Activated naive CD8-positive, alpha-beta T cell treated with anti-CD3 and anti-CD28 coated beads, Interleukin-2, amount 10 ng/mL, durations not matched to agents 7 days and 5 days (primary cell): ENCODE data around the gene TMPRSS3. TPM values are rescaled to one million over a fixed set of nuclear protein-coding genes. Genes with fewer than 3 reads are reported as not detected.

Experiments
- ATAC-seq: fragments of 150-1000 bp; cut with Tn5 transposase; one replicate; pipeline ENCODE4 v1.10.0; 2021; ENCODE audit warnings: low read depth, moderate library complexity
- POLR2A ChIA-PET: fragments of 350-600 bp; sonication (Branson Sonifier 250); formaldehyde crosslinking; loops from one replicate; lab custom pipeline; 2021; ENCODE audit warnings: antibody characterized with exemption; lab: Charles Lee
- DNase-seq: peaks from one replicate; pipeline ENCODE4 v3.0.0; 2021
- H3K27ac Mint-ChIP-seq: one replicate; pipeline ENCODE4 v1.8.0; 2022; ENCODE audit warnings: mild to moderate bottlenecking, mixed read lengths
- H3K27me3 Mint-ChIP-seq: one replicate; pipeline ENCODE4 v1.8.0; 2022; ENCODE audit warnings: mild to moderate bottlenecking, moderate library complexity, mixed read lengths
- H3K36me3 Mint-ChIP-seq: one replicate; pipeline ENCODE4 v1.8.0; 2021; ENCODE audit warnings: mild to moderate bottlenecking, mixed read lengths
- H3K4me1 Mint-ChIP-seq: one replicate; pipeline ENCODE4 v1.8.0; 2021; ENCODE audit warnings: mixed read lengths
- H3K4me3 Mint-ChIP-seq: one replicate; pipeline ENCODE4 v1.8.0; 2022; ENCODE audit warnings: mild to moderate bottlenecking, moderate library complexity, mixed read lengths
- H3K9me3 Mint-ChIP-seq: one replicate; pipeline ENCODE4 v1.8.0; 2021; ENCODE audit warnings: mixed read lengths
- total RNA-seq, 2 experiments: library from RNA; stranded (reverse); gene quantifications; one replicate each; pipeline ENCODE4 v1.2.3, GENCODE V29; 2021

Gene TMPRSS3
- total RNA-seq, 2 experiments from 2014 or later, result 7.8 to 10.7 TPM

- DNase-seq (peak; percentile 10), ATAC-seq (no peak)
- H3K9me3 Mint-ChIP-seq, result peaks cover 19% of the 10 kb centered on the region
- H3K4me3 Mint-ChIP-seq, result no peak overlapping the region
- peaks cover 5% of the 10 kb centered on the region for H3K36me3 Mint-ChIP-seq
- H3K4me1 Mint-ChIP-seq, result no peaks in the 10 kb centered on the region
- POLR2A ChIA-PET, result no interaction called here
- H3K27me3 Mint-ChIP-seq, result peaks cover 2% of the 10 kb centered on the region
- no peak overlapping the region for H3K27ac Mint-ChIP-seq
Measured at GRCh38 chr21:42352441-42353095, 43.3 kb downstream of the TMPRSS3 start.

DNA sequence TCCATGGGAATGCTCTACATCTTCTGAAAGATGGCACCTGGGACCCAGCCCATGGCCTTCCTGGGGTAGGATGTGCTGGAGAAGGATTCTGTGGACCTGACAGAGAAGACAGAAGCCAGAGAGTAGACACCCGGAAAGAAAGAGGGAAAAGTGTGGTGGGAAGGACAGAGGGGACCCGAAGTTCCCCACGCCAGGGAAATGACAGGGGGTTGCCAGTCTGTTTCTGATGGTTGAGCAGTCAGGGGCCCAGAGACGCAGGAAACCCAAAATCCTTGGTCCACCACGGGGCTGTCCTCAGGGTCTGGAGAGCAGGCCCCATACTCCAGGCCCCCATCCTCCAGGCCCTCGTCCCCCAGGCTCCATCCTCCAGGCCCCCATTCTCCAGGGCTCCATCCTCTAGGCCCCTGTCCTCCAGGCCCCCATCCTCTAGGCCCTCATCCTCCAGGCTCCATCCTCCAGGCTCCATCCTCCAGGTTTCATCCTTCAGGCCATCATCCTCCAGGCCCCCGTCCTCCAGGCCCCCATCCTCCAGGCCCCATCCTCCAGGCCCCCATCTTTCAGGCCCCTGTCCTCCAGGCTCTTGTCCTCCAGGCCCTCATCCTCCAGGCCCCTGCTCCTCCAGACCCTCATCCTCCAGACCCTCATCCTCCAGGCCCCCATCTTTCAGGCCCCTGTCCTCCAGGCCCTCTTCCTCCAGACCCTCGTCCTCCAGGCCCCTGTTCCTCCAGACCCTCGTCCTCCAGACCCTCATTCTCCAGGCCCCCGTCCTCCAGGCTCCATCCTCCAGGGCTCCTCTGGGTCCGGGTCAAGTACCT is 44.0 kb downstream of the TMPRSS3 start:
- DNase-seq (no peak), ATAC-seq (no peak)
- H3K27ac Mint-ChIP-seq, result no peak overlapping the region
- no peak overlapping the region for H3K4me3 Mint-ChIP-seq
- H3K27me3 Mint-ChIP-seq, result peaks cover 2% of the 10 kb centered on the region
- H3K9me3 Mint-ChIP-seq, result peaks cover 17% of the 10 kb centered on the region
- POLR2A ChIA-PET, result no interaction called here
- H3K4me1 Mint-ChIP-seq, result no peaks in the 10 kb centered on the region
- H3K36me3 Mint-ChIP-seq, result peaks cover 5% of the 10 kb centered on the region

DNA sequence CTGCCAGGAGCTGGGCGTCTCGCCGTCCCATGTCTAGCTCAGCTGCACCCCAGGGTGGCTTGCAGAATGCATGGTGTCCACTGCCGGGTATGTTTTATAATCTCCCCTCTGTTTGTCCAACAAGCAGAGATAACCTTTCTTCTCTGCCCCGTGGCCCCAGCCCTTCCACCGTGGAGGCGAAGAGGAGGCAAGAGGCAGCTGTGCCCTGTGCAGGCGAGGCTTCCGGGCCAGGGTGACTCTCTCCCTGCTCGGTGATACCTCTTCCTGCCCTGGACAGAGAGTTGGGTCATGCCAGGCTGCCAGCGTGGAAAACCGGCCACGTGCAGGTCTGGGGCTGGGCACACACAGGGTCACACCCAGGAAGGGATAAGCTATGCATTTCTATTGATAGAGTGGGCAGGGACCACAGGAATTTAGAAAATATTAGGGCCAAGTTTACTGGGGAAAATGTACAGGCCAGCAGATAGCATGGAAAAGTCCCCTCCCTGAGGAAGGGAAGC is 44.9 kb downstream of the TMPRSS3 start, which contains the start of gene TFF2:
TSS of gene TFF2 (minus strand) at position 68 of the 500 bp plus-strand sequence. CDS start at position 31, 37 bp downstream.
- Mint-ChIP-seq H3K36me3 (peaks cover 5% of the 10 kb centered on the region), H3K4me3 (no peak within 1 kb of the TSS), H3K9me3 (peaks cover 16% of the 10 kb centered on the region), H3K27me3 (peaks cover 2% of the 10 kb centered on the region), H3K4me1 (no peaks in the 10 kb centered on the region), H3K27ac (no peak within 1 kb of the TSS)
- peak; percentile 15 for DNase-seq
- POLR2A ChIA-PET, result no interaction called here
- ATAC-seq, result no peak

DNA sequence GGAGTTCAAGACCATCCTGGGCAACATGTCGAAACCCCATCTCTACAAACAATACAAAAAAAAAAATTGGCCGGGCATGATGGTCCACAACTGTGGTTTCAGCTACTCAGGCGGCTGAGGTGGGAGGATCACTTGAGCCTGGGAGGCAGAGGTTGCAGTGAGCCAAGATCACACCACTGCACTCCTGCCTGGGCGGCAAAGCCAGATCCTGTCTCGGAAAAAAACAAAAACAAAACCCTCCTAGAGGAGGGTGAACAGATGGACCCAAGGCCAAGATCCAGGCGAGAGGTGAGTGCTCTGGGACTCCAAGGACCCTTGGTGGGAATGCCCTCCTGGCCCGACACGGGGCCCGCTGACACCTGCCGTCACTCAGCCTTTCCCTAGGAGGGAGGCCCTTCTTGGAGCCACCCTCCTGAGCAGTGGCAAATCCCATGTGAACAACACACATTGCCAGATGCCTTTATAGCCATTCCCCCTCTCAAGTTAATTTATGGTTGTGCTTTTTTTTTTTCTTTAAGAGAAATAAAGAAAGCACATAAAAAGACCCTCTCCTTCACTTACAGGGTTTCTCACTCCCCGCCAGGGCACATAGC is 45.4 kb downstream of the TMPRSS3 start:
- Mint-ChIP-seq H3K27ac (no peak overlapping the region), H3K4me3 (no peak overlapping the region), H3K36me3 (peaks cover 5% of the 10 kb centered on the region)

GRCh38 chr21:42349420-42350317 is 46.2 kb downstream of the TMPRSS3 start:
- peaks cover 2% of the 10 kb centered on the region for H3K27me3 Mint-ChIP-seq
- no peak overlapping the region for H3K27ac Mint-ChIP-seq
- H3K9me3 Mint-ChIP-seq, result peaks cover 10% of the 10 kb centered on the region
- DNase-seq, result peak; percentile 24
- POLR2A ChIA-PET, result no interaction called here
- no peaks in the 10 kb centered on the region for H3K4me1 Mint-ChIP-seq
- peaks cover 4% of the 10 kb centered on the region for H3K36me3 Mint-ChIP-seq
- H3K4me3 Mint-ChIP-seq, result no peak overlapping the region
- no peak for ATAC-seq

More for the DNA sequence above, 45.4 kb downstream of the TMPRSS3 start:
- ATAC-seq (no peak), DNase-seq (peak; percentile 11)
- POLR2A ChIA-PET, result no interaction called here
- Mint-ChIP-seq H3K27me3 (peaks cover 2% of the 10 kb centered on the region), H3K9me3 (peaks cover 12% of the 10 kb centered on the region), H3K4me1 (no peaks in the 10 kb centered on the region)

GRCh38 chr21:42348762-42349161 is 47.1 kb downstream of the TMPRSS3 start:
- no peak for ATAC-seq
- Mint-ChIP-seq H3K36me3 (no peaks in the 10 kb centered on the region), H3K27ac (no peak overlapping the region), H3K9me3 (peaks cover 5% of the 10 kb centered on the region), H3K4me3 (no peak overlapping the region), H3K27me3 (peaks cover 2% of the 10 kb centered on the region), H3K4me1 (no peaks in the 10 kb centered on the region)
- POLR2A ChIA-PET, result interaction anchor here (0.6 kb wide), 2 partner anchors 123 to 233 kb away, joined by 3 to 8 read pairs; no protein-coding TSS in a partner anchor
- no peak for DNase-seq

GRCh38 chr21:42347601-42348327 is 48.1 kb downstream of the TMPRSS3 start:
- DNase-seq (no peak), ATAC-seq (no peak)
- H3K9me3 Mint-ChIP-seq, result no peaks in the 10 kb centered on the region
- H3K4me3 Mint-ChIP-seq, result no peak overlapping the region
- no peaks in the 10 kb centered on the region for H3K36me3 Mint-ChIP-seq
- no peak overlapping the region for H3K27ac Mint-ChIP-seq
- no peaks in the 10 kb centered on the region for H3K4me1 Mint-ChIP-seq
- POLR2A ChIA-PET, result interaction anchor here (0.6 kb wide), 1 partner anchor 122 kb away, joined by 8 read pairs; no protein-coding TSS in a partner anchor
- no peaks in the 10 kb centered on the region for H3K27me3 Mint-ChIP-seq

DNA sequence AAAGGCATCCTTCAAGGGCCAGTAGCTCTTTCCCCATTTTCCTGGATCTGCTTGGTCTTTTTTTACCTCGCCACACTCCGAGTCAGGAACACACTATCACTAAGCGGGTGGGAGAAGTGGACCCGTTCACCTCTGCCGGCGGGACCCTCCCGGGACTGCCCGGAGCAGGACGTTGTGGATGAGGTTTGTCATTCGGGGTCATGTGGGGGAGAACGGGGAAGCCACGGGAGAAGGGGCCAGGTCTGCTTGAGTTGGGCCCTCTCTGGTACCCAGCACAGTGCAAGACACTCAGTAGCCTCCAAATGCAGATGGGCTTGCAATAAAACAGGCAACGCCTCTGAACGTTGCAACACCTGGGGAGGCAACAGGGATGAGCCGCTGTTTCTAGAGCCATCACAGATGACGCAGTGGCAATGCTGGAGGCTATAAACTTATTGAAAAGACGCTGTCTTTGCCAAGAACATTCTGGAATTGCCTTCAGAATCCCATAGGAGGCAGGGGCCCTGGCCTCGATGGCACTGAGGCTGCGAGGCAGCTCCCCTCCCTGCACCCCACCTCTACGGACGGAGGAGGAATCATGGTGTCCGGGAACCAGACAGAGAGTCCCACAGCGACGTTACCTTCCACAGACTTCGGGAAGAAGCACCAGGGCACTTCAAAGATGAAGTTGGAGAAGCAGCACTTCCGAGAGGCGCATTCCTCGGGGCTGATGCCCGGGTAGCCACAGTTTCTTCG is 48.8 kb downstream of the TMPRSS3 start:
- H3K27me3 Mint-ChIP-seq, result no peaks in the 10 kb centered on the region
- no peaks in the 10 kb centered on the region for H3K36me3 Mint-ChIP-seq
- no peaks in the 10 kb centered on the region for H3K9me3 Mint-ChIP-seq
- H3K27ac Mint-ChIP-seq, result no peak overlapping the region
- no peak for DNase-seq
- H3K4me3 Mint-ChIP-seq, result no peak overlapping the region
- H3K4me1 Mint-ChIP-seq, result no peaks in the 10 kb centered on the region
- no peak for ATAC-seq
- POLR2A ChIA-PET, result no interaction called here

GRCh38 chr21:42346441-42346840 is 49.4 kb downstream of the TMPRSS3 start:
- POLR2A ChIA-PET, result no interaction called here
- Mint-ChIP-seq H3K4me3 (no peak overlapping the region), H3K27me3 (no peaks in the 10 kb centered on the region), H3K9me3 (no peaks in the 10 kb centered on the region), H3K36me3 (no peaks in the 10 kb centered on the region), H3K4me1 (no peaks in the 10 kb centered on the region), H3K27ac (no peak overlapping the region)
- ATAC-seq (no peak), DNase-seq (no peak)

GRCh38 chr21:42344631-42345030 is 51.2 kb downstream of the TMPRSS3 start:
- no peaks in the 10 kb centered on the region for H3K27me3 Mint-ChIP-seq
- no peaks in the 10 kb centered on the region for H3K4me1 Mint-ChIP-seq
- POLR2A ChIA-PET, result no interaction called here
- no peak overlapping the region for H3K4me3 Mint-ChIP-seq
- H3K27ac Mint-ChIP-seq, result no peak overlapping the region
- DNase-seq (no peak), ATAC-seq (no peak)
- H3K9me3 Mint-ChIP-seq, result no peaks in the 10 kb centered on the region
- no peaks in the 10 kb centered on the region for H3K36me3 Mint-ChIP-seq

- Mint-ChIP-seq H3K27ac (no peak overlapping the region), H3K4me1 (no peaks in the 10 kb centered on the region), H3K9me3 (no peaks in the 10 kb centered on the region), H3K4me3 (no peak overlapping the region), H3K36me3 (no peaks in the 10 kb centered on the region), H3K27me3 (no peaks in the 10 kb centered on the region)
- POLR2A ChIA-PET, result no interaction called here
- ATAC-seq (no peak), DNase-seq (no peak)
Measured at GRCh38 chr21:42343963-42344510, 51.8 kb downstream of the TMPRSS3 start.
